Measurements from ENCODE around the gene FMR1.
A peak's percentile ranks its signal among the peaks of the same experiment; 100 is the strongest.

FMR1 gene

GRCh38 chrX:147935156-147935758 is 23.5 kb downstream of the FMR1 start:
- POLR2A ChIA-PET = no interaction called here
- CTCF ChIA-PET = interaction anchor here (1.0 to 1.3 kb wide), 2 partner anchors 9 kb away, joined by 3 to 4 read pairs; no protein-coding TSS in a partner anchor
- peaks cover 0 to 34% (median 6%) of the 10 kb centered on the region in 4 experiments for H3K36me3 ChIP-seq (ENCODE audit: control insufficient read depth in 4 of 4, insufficient read depth in 4 of 4, low read length in 3 of 4)

DNA sequence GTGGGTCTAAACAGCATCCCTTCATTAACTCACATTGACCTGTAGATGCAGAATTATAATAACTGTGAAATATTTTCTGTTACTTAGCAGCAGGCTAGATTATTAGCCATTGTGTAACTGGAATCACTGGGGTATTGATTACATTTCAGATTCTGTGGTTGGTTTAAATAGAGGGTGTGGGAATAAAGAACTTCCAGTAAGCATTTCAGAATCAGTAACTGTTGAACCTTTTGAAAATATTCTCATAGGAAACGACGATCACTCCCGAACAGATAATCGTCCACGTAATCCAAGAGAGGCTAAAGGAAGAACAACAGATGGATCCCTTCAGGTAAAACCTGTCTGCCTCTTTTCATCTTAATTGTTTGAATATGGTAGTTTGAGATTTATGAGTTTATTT is 33.6 kb downstream of the FMR1 start:
- Histone ChIP-seq H3K36me3 (ENCODE audit: control insufficient read depth in 4 of 4, insufficient read depth in 4 of 4, low read length in 3 of 4) (peaks cover 2 to 39% (median 21%) of the 10 kb centered on the region in 4 experiments), H3K9me3 (ENCODE audit: control extremely low read depth in 1 of 5, control insufficient read depth in 4 of 5, insufficient read depth in 2 of 5, low read depth in 1 of 5, low read length in 4 of 5) (no peaks in the 10 kb centered on the region), H3K27ac (ENCODE audit: insufficient read depth in 1 of 2, low read depth in 1 of 2, low read length in 2 of 2, poor library complexity in 1 of 2, severe bottlenecking in 2 of 2) (no peak overlapping the region), H3K27me3 (replicated peaks in 2 of 5; ENCODE audit: control insufficient read depth in 4 of 5, insufficient read depth in 5 of 5, low read length in 4 of 5) (no peaks in the 10 kb centered on the region), H3K4me3 (ENCODE audit: control insufficient read depth in 1 of 7, extremely low read depth in 1 of 7, insufficient read depth in 4 of 7, low read depth in 2 of 7, low read length in 6 of 7) (no peak overlapping the region), H3K4me1 (ENCODE audit: control extremely low read depth in 1 of 4, control insufficient read depth in 4 of 4, insufficient read depth in 4 of 4, low read length in 3 of 4) (no peaks in the 10 kb centered on the region)
- WGBS (ENCODE audit: insufficient coverage) = 90% methylated on average over 3 of the region's 5 CpGs
- ChIA-PET POLR2A (no interaction called here), CTCF (no interaction called here)
- DNase-seq = no peak

More at GRCh38 chrX:147935156-147935758, 23.5 kb downstream of the FMR1 start:
- 83% methylated on average over 1 of the region's 3 CpGs for WGBS (ENCODE audit: insufficient coverage)
- H3K9me3 ChIP-seq (ENCODE audit: control extremely low read depth in 1 of 5, control insufficient read depth in 4 of 5, insufficient read depth in 2 of 5, low read depth in 1 of 5, low read length in 4 of 5) = no peaks in the 10 kb centered on the region
- no peaks in the 10 kb centered on the region for H3K27me3 ChIP-seq (replicated peaks in 2 of 5; ENCODE audit: control insufficient read depth in 4 of 5, insufficient read depth in 5 of 5, low read length in 4 of 5)
- no peak for DNase-seq
- no peaks in the 10 kb centered on the region for H3K4me1 ChIP-seq (ENCODE audit: control extremely low read depth in 1 of 4, control insufficient read depth in 4 of 4, insufficient read depth in 4 of 4, low read length in 3 of 4)
- H3K4me3 ChIP-seq (ENCODE audit: control insufficient read depth in 1 of 7, extremely low read depth in 1 of 7, insufficient read depth in 4 of 7, low read depth in 2 of 7, low read length in 6 of 7) = no peak overlapping the region
- no peak overlapping the region for H3K27ac ChIP-seq (ENCODE audit: insufficient read depth in 1 of 2, low read depth in 1 of 2, low read length in 2 of 2, poor library complexity in 1 of 2, severe bottlenecking in 2 of 2)

DNA sequence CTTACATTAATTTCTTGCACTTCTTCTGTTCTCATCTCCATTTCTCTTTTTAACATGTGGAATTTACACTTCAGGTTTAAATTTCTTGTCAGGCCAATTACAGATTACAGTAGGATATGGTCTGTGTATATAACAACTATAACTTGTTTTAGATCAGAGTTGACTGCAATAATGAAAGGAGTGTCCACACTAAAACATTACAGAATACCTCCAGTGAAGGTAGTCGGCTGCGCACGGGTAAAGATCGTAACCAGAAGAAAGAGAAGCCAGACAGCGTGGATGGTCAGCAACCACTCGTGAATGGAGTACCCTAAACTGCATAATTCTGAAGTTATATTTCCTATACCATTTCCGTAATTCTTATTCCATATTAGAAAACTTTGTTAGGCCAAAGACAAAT is 36.8 kb downstream of the FMR1 start:
- Histone ChIP-seq H3K27me3 (replicated peaks in 2 of 5; ENCODE audit: control insufficient read depth in 4 of 5, insufficient read depth in 5 of 5, low read length in 4 of 5) (no peaks in the 10 kb centered on the region), H3K4me1 (ENCODE audit: control extremely low read depth in 1 of 4, control insufficient read depth in 4 of 4, insufficient read depth in 4 of 4, low read length in 3 of 4) (no peaks in the 10 kb centered on the region), H3K4me3 (ENCODE audit: control insufficient read depth in 1 of 7, extremely low read depth in 1 of 7, insufficient read depth in 4 of 7, low read depth in 2 of 7, low read length in 6 of 7) (no peak overlapping the region), H3K27ac (ENCODE audit: insufficient read depth in 1 of 2, low read depth in 1 of 2, low read length in 2 of 2, poor library complexity in 1 of 2, severe bottlenecking in 2 of 2) (no peak overlapping the region), H3K36me3 (ENCODE audit: control insufficient read depth in 4 of 4, insufficient read depth in 4 of 4, low read length in 3 of 4) (peaks cover 0 to 24% (median 13%) of the 10 kb centered on the region in 4 experiments), H3K9me3 (ENCODE audit: control extremely low read depth in 1 of 5, control insufficient read depth in 4 of 5, insufficient read depth in 2 of 5, low read depth in 1 of 5, low read length in 4 of 5) (no peaks in the 10 kb centered on the region)
- 100% methylated on average over 3 of the region's 7 CpGs for WGBS (ENCODE audit: insufficient coverage)
- no peak for DNase-seq
- CTCF ChIA-PET = no interaction called here
- POLR2A ChIA-PET = no interaction called here

- no peaks in the 10 kb centered on the region for H3K9me3 ChIP-seq (ENCODE audit: control extremely low read depth in 1 of 5, control insufficient read depth in 4 of 5, insufficient read depth in 2 of 5, low read depth in 1 of 5, low read length in 4 of 5)
- H3K27me3 ChIP-seq (replicated peaks in 2 of 5; ENCODE audit: control insufficient read depth in 4 of 5, insufficient read depth in 5 of 5, low read length in 4 of 5) = no peaks in the 10 kb centered on the region
- no peak overlapping the region for H3K27ac ChIP-seq (ENCODE audit: insufficient read depth in 1 of 2, low read depth in 1 of 2, low read length in 2 of 2, poor library complexity in 1 of 2, severe bottlenecking in 2 of 2)
- CTCF ChIA-PET = no interaction called here
- peaks cover 0 to 15% (median 3%) of the 10 kb centered on the region in 4 experiments for H3K36me3 ChIP-seq (ENCODE audit: control insufficient read depth in 4 of 4, insufficient read depth in 4 of 4, low read length in 3 of 4)
- POLR2A ChIA-PET = no interaction called here
- DNase-seq = no peak
- H3K4me1 ChIP-seq (ENCODE audit: control extremely low read depth in 1 of 4, control insufficient read depth in 4 of 4, insufficient read depth in 4 of 4, low read length in 3 of 4) = no peaks in the 10 kb centered on the region
- 83% methylated on average over 1 of the region's 1 CpG for WGBS (ENCODE audit: insufficient coverage)
- no peak overlapping the region for H3K4me3 ChIP-seq (ENCODE audit: control insufficient read depth in 1 of 7, extremely low read depth in 1 of 7, insufficient read depth in 4 of 7, low read depth in 2 of 7, low read length in 6 of 7)
Measured at GRCh38 chrX:147950352-147950751, 38.6 kb downstream of the FMR1 start.

DNA sequence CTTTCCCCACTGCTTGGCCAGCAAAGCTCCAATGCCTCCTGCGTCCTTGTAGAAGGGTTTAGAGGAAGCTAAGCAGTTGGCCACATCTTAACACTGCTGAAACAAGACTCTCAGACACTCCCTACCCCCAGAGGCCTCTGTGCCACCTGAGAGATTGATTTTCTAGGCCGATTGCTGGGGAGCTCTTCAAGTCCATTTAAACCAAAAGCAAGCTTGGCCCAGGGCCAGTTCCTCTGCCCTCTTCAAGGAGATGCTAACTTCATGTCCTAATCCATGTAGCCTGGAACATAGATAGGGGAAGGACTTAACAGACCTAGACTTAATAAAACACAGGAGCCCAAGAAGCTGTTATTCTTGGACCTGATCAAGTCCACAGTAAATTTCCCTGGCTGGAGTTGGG is 42.3 kb downstream of the FMR1 start:
- no peak overlapping the region for H3K4me3 ChIP-seq (ENCODE audit: control insufficient read depth in 1 of 7, extremely low read depth in 1 of 7, insufficient read depth in 4 of 7, low read depth in 2 of 7, low read length in 6 of 7)
- H3K27ac ChIP-seq (ENCODE audit: insufficient read depth in 1 of 2, low read depth in 1 of 2, low read length in 2 of 2, poor library complexity in 1 of 2, severe bottlenecking in 2 of 2) = no peak overlapping the region
- no peaks in the 10 kb centered on the region for H3K9me3 ChIP-seq (ENCODE audit: control extremely low read depth in 1 of 5, control insufficient read depth in 4 of 5, insufficient read depth in 2 of 5, low read depth in 1 of 5, low read length in 4 of 5)
- WGBS (ENCODE audit: insufficient coverage) = 80% methylated on average over 1 of the region's 2 CpGs
- no peaks in the 10 kb centered on the region for H3K27me3 ChIP-seq (replicated peaks in 2 of 5; ENCODE audit: control insufficient read depth in 4 of 5, insufficient read depth in 5 of 5, low read length in 4 of 5)
- H3K4me1 ChIP-seq (ENCODE audit: control extremely low read depth in 1 of 4, control insufficient read depth in 4 of 4, insufficient read depth in 4 of 4, low read length in 3 of 4) = no peaks in the 10 kb centered on the region
- POLR2A ChIA-PET = no interaction called here
- DNase-seq = peak in 1 of 3 donors; percentile 4
- CTCF ChIA-PET = no interaction called here
- no peaks in the 10 kb centered on the region for H3K36me3 ChIP-seq (ENCODE audit: control insufficient read depth in 4 of 4, insufficient read depth in 4 of 4, low read length in 3 of 4)

DNA sequence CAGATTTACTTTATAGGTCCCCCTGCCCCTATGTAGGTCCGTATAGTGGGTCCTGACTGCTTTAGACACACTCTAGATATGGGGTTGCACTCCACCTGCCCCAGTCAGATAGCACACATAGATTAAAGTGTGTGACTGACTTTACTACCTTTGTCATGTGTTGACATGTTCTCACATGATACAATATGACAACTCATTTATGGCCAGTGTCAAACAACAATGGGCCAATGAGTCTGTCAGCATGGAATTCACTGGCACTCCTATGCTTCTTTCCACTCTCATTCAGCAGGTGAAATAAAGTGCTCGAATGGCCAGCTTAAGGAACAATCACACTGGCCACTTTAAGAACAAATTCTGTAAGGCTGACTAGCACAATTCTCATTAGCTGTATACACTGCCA is 45.6 kb downstream of the FMR1 start:
- Histone ChIP-seq H3K4me1 (ENCODE audit: control extremely low read depth in 1 of 4, control insufficient read depth in 4 of 4, insufficient read depth in 4 of 4, low read length in 3 of 4) (no peaks in the 10 kb centered on the region), H3K27ac (ENCODE audit: insufficient read depth in 1 of 2, low read depth in 1 of 2, low read length in 2 of 2, poor library complexity in 1 of 2, severe bottlenecking in 2 of 2) (no peak overlapping the region), H3K9me3 (ENCODE audit: control extremely low read depth in 1 of 5, control insufficient read depth in 4 of 5, insufficient read depth in 2 of 5, low read depth in 1 of 5, low read length in 4 of 5) (no peaks in the 10 kb centered on the region), H3K27me3 (replicated peaks in 2 of 5; ENCODE audit: control insufficient read depth in 4 of 5, insufficient read depth in 5 of 5, low read length in 4 of 5) (no peaks in the 10 kb centered on the region), H3K4me3 (ENCODE audit: control insufficient read depth in 1 of 7, extremely low read depth in 1 of 7, insufficient read depth in 4 of 7, low read depth in 2 of 7, low read length in 6 of 7) (no peak overlapping the region), H3K36me3 (ENCODE audit: control insufficient read depth in 4 of 4, insufficient read depth in 4 of 4, low read length in 3 of 4) (no peaks in the 10 kb centered on the region)
- POLR2A ChIA-PET = no interaction called here
- DNase-seq = no peak
- 65% methylated on average over 2 of the region's 2 CpGs for WGBS (ENCODE audit: insufficient coverage)
- CTCF ChIA-PET = no interaction called here

- H3K36me3 ChIP-seq (ENCODE audit: control insufficient read depth in 4 of 4, insufficient read depth in 4 of 4, low read length in 3 of 4) = no peaks in the 10 kb centered on the region
- H3K27me3 ChIP-seq (replicated peaks in 2 of 5; ENCODE audit: control insufficient read depth in 4 of 5, insufficient read depth in 5 of 5, low read length in 4 of 5) = no peaks in the 10 kb centered on the region
- DNase-seq = no peak
- no peak overlapping the region for H3K4me3 ChIP-seq (ENCODE audit: control insufficient read depth in 1 of 7, extremely low read depth in 1 of 7, insufficient read depth in 4 of 7, low read depth in 2 of 7, low read length in 6 of 7)
- no peaks in the 10 kb centered on the region for H3K4me1 ChIP-seq (ENCODE audit: control extremely low read depth in 1 of 4, control insufficient read depth in 4 of 4, insufficient read depth in 4 of 4, low read length in 3 of 4)
- CTCF ChIA-PET = no interaction called here
- no CpG with 5 or more reads among the region's 1 CpG for WGBS (ENCODE audit: insufficient coverage)
- H3K27ac ChIP-seq (ENCODE audit: insufficient read depth in 1 of 2, low read depth in 1 of 2, low read length in 2 of 2, poor library complexity in 1 of 2, severe bottlenecking in 2 of 2) = no peak overlapping the region
- no peaks in the 10 kb centered on the region for H3K9me3 ChIP-seq (ENCODE audit: control extremely low read depth in 1 of 5, control insufficient read depth in 4 of 5, insufficient read depth in 2 of 5, low read depth in 1 of 5, low read length in 4 of 5)
- POLR2A ChIA-PET = no interaction called here
Measured at GRCh38 chrX:147958291-147958690, 46.6 kb downstream of the FMR1 start.
